Measurements from ENCODE around the gene MRPS22.
A peak's percentile ranks its signal among the peaks of the same experiment; 100 is the strongest.

The MRPS22 gene

GRCh38 chr3:139343895-139344856 lies at the start of gene MRPS22:
Gene MRPS22 (plus strand): TSS chr3:139344020. CDS start chr3:139344027, 7 bp downstream.
- TF ChIP-seq, protein P1, sequence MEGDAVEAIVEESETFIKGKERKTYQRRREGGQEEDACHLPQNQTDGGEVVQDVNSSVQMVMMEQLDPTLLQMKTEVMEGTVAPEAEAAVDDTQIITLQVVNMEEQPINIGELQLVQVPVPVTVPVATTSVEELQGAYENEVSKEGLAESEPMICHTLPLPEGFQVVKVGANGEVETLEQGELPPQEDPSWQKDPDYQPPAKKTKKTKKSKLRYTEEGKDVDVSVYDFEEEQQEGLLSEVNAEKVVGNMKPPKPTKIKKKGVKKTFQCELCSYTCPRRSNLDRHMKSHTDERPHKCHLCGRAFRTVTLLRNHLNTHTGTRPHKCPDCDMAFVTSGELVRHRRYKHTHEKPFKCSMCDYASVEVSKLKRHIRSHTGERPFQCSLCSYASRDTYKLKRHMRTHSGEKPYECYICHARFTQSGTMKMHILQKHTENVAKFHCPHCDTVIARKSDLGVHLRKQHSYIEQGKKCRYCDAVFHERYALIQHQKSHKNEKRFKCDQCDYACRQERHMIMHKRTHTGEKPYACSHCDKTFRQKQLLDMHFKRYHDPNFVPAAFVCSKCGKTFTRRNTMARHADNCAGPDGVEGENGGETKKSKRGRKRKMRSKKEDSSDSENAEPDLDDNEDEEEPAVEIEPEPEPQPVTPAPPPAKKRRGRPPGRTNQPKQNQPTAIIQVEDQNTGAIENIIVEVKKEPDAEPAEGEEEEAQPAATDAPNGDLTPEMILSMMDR (IDR thresholded peaks at IDR 0.05; ENCODE audit: low read depth, low read length): no peak
- DNase-seq (ENCODE audit: extremely low read depth, low read depth): peak; percentile 69

- TF ChIP-seq, protein P1 (IDR thresholded peaks at IDR 0.05; ENCODE audit: low read depth, low read length): no peak
Measured at GRCh38 chr3:139295040-139295439, 48.8 kb upstream of the MRPS22 start.

GRCh38 chr3:139296141-139296718 lies 47.6 kb upstream of the MRPS22 start:
- no peak for DNase-seq (ENCODE audit: extremely low read depth, low read depth)
- TF ChIP-seq, protein P1 (IDR thresholded peaks at IDR 0.05; ENCODE audit: low read depth, low read length): no peak

More at GRCh38 chr3:139295040-139295439, 48.8 kb upstream of the MRPS22 start:
- DNase-seq (ENCODE audit: extremely low read depth, low read depth): no peak

DNA sequence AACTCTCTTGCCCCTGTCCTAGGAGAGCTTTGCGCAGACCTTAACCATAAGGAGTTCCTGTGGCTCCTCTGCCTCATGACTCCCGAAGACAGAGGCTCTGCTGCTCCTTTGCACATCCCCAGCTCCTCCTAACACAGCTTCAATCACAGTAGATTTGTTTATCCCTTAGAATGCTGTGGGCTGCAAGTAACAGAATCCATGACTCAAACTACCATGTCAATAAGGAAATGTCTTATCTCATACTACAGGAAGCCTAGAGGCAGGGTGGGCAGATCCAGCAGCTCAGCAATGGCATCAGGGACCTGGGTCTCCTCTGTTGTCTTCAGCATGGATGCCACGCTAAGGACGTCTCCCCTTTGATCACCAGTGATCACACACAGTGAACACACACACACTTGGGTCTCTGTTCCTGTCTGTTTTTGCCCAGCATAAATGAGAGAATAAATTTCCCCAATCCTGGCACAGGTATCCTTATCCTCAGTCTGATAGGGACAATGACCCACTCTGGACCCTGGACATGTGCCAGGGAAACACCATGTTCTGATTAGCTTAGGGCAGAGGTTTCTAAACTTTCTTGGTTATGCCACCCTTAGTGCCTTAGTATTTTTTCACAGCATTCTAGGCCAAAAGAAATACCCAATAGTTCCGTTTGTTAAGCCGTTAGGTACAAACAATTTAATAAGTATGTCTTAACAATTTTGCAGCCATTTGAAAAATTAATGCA lies 46.1 kb upstream of the MRPS22 start:
- TF ChIP-seq, protein P1 (IDR thresholded peaks at IDR 0.05; ENCODE audit: low read depth, low read length): no peak
- no peak for DNase-seq (ENCODE audit: extremely low read depth, low read depth)

DNA sequence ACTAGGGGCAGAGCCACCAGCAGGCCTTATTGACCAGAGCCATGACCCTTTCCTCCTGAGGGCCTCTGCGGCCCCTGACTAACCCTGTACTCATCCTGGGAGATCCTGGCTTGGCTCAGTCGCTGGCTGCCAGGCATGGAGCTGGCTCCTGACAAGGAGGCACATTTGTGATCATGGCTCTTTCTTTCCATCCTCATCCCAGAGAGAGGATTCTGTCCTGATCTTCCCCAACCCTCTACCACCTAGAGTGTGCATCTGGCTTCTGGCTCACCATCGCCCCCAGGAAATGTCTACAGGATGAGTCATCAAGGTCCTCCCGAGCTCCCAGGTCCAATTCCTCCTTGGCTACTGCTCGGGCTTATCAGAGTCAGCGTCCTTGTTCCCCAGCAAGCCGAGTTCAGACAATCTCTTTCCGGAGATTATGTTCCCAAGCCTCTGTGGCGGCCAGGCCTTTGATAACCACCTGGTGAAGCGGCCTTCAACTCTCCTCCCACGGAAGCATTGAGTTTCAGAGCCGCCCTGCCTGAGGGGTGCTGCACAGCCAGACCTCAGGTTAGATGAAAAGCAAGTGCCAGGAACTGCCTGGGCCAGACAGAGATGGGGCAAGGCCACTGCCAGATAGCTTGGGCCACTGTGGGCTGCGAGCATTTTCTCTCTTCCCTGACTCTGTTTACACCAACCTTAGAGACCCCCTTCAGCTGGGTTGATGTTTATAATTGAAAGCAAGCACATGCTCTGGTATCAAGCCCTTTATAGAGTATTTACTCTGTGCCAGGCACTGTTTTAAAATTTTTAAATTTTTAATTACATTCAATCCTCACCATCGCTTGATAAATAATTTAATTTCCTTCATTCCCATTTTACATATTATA lies 44.3 kb upstream of the MRPS22 start:
- DNase-seq (ENCODE audit: extremely low read depth, low read depth): no peak
- TF ChIP-seq, protein P1 (IDR thresholded peaks at IDR 0.05; ENCODE audit: low read depth, low read length): no peak

DNA sequence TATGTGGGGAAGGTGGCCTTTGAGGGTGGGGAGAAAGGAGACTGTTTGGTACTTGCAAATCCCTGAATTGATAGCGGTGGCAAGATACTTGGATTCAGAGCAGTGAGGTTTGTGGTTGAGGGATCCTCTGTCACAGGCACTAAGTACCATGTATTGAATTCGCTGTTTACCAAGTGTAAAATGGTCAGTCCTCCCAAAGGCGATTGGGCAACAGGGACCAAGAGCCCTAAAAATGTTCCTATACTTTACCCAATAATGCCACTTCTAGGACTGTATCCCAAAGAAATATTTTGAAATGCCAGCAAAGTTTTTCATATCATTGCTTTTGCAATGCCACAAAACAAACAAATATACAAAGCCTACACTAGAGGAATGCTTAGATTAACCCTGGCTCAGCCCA lies 43.4 kb upstream of the MRPS22 start:
- DNase-seq (ENCODE audit: extremely low read depth, low read depth): no peak
- TF ChIP-seq, protein P1 (IDR thresholded peaks at IDR 0.05; ENCODE audit: low read depth, low read length): no peak

All from AG09319 (cell line).